Inflammatory macrophage treated with lipopolysaccharide for 4 hours (primary cell): ENCODE data around the gene SOST.
A peak's percentile ranks its signal among the peaks of the same experiment; 100 is the strongest.

ENCODE experiments used
- DNase-seq: peaks from one replicate; pipeline ENCODE4 v3.0.0-alpha.2; 2020

SOST gene

DNA sequence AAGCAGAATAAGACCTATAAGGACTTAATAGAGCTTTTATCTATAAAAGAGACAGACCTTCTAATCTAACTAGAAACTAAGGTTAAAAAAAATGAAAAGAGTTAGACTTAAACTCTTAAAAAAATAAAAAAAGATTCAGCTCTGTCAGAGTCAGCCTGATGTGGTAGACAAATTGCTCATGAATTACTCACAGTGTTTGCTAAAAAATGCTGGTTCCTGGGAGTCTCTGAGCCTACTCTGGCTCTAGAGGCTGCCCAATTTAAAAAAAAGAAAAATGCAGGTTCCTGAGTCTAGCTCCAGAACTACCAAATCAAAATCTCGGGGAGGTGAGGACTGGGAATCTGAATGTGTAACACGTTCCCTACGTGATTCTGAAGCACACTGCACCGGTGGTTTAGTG lies 18.1 kb downstream of the SOST start:
- DNase-seq = no peak

DNA sequence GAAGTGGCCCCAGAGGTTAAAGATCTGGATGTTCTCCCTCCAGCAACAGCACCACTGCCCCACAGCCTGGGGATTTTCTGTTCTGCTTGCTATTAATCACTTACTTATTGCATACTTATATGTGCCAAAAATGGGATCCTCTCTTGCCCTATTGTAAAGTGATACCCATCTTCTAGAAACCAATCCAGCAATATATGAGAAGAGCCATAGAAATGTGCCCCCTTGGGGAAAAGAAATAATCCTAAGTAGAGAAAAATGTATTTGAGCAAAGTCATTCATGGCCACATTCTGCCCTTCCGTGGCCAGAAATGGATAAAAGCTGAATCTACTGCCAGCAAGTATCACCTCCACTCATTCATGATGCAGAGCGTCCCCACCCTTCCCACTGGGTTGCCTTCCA lies 20.9 kb downstream of the SOST start:
- no peak for DNase-seq

GRCh38 chr17:43736389-43736788 lies 22.2 kb downstream of the SOST start:
- no peak for DNase-seq

- no peak for DNase-seq
These were observed 24.2 kb downstream of the SOST start for GRCh38 chr17:43734376-43734775.

DNA sequence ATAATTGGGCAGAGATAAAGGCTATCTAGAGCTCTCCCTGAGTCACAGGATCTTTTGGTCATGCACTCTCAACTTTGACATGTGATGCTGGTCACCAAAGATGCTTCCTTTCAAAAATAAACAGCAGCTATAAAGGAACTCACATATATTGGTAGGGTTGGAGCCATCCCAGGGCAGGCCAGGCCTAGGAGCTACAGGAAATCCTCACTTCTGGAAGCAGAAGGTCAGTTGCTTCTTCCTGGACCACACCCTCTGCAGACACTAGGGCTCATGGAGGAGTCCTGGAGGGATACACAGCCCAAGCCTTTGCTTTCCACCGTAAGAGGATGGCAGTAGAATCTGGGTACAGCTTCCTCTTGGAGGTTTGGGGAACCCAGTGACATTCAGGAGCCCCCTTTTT lies 24.6 kb downstream of the SOST start:
- DNase-seq = no peak

DNA sequence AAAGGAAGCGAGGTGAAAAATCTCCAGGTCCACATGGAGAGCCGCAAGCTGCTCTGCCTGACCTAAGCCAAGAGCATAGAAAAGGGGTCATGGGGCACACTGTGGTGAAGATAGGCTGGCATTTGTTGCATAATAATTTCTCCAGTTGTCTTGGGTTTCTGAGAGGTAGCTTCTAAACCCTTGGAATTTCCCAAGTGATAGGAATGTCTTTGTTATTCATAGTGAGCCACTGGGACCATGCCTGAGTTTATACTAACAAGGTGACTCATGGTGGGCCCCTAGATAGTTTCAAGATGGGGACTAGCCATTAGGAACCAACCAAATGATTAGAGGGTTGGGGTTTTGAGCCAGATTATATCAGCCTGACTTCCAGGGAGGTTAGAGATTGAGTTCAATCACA lies 25.6 kb downstream of the SOST start:
- DNase-seq = no peak

GRCh38 chr17:43728081-43728480 lies 30.5 kb downstream of the SOST start:
- DNase-seq = no peak

GRCh38 chr17:43723697-43724359 lies 34.8 kb downstream of the SOST start:
- DNase-seq = no peak

- no peak for DNase-seq
These were observed 35.5 kb downstream of the SOST start for GRCh38 chr17:43722870-43723665.

- no peak for DNase-seq
These were observed 36.3 kb downstream of the SOST start for GRCh38 chr17:43722269-43722619.

- peak; percentile 47 for DNase-seq
These were observed 36.9 kb downstream of the SOST start for GRCh38 chr17:43721537-43722268.

DNA sequence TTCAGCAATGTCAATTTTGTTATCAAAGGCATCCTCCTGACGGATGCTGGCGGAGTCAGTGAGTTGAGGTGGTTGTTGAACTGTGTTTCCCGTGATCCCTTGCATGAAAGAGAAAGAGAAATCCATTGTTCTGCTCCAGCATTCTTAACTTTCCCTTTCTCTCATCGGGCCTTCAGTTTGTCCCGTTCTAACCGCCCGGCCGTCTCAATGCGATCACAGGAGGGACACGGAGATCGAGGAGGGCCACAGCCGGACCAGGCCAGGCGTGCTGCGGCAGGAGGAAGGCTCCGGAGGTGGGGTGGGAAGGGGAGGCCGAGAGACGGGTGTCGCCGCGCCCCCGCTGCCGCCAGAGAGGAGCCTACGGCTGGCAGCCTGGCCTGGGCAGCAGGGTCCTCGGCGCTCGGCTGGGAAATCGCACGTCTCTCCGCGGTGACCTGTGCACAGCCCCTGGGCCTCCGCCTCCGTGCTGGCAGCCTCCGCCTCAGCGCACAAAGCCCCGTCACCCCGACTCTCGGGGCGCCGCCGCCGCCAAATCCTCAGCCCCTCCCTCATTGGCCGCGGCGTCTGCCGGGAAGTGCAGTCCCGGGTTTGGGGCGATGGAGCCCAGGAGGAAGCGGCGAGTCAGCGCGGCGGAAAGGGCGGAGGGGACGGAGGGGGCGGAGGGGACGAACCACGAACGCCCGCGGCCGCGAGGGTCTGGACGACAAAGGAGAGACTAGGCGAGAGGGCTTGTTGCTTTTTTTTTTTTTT lies 38.1 kb downstream of the SOST start:
- peak; percentile 68 for DNase-seq

DNA sequence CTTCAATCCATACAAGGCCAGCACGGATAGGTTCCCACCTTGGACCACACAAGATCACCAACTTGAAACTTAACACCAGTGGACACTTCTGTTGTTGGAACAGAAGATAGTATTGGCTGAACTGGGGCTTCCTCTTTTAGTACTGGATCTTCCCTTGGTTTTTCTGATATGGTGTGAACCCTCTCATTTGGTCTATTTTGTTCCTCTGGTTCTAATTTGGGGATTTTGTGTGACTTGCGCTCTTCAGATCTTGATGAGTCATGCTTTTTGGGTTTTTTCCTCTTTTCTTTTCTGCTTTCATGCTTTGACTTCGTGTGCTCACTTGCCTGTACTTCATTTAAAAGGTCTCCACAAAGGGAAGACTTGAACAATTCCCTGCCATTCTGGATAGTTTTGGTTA lies 39.0 kb downstream of the SOST start:
- DNase-seq = peak; percentile 85

- DNase-seq = no peak
These were observed 40.0 kb downstream of the SOST start for GRCh38 chr17:43718544-43718943.

- no peak for DNase-seq
These were observed 40.7 kb downstream of the SOST start for GRCh38 chr17:43717913-43718312.

- peak; percentile 19 for DNase-seq
These were observed 44.0 kb downstream of the SOST start for GRCh38 chr17:43714465-43715149.

DNA sequence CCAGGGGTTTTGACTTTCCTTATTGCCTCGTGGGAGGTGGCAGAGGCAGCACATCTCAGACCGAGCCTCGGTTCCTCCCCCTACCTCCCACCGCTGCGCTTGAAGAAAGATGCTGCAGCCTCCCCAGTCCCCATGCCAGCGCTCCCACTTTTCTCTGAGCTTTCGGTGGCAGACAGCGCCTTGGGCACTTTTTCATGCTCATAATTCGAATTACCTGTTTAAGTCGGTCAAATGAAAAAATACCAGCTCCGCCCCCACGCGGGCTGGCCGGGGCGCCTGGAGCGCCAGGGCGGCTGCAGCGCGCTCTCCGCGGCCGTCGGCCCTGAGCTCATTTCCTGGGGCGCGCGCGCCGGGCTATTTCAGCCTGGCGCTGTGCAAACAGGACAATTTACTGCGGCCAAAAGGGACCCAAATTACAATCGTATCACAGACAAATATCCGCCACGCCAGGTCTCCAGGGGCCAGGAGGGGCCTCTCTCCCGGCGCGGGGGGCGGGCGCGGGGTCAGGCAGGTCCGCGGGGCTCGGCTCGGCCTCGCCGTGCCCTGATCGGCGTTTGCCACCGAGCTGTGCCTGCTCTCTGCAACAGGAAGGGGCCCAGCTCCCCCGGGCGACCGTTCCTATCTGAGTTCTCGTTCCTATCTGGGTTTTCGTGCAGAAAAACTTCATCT lies 45.0 kb downstream of the SOST start:
- DNase-seq = peak; percentile 15

DNA sequence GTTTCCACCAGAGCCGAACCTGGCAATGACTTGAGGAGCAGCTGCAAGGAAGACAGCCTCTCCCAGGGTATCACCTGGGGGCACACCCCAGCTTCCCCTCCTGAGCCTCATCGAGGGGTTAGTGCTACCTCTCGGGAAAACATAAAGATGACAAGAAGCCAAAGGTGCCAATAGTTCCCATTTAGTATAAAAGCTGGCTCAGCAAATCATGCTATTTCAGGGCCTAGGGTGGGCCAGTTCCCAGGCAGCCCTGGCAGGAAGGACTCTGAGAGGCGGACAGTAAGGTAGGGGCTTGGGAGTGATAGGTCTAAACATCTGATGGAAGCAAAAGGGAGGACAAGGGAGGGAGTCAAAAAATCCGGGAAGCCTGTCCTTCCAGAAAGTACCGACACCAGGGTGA lies 46.2 kb downstream of the SOST start:
- no peak for DNase-seq

DNA sequence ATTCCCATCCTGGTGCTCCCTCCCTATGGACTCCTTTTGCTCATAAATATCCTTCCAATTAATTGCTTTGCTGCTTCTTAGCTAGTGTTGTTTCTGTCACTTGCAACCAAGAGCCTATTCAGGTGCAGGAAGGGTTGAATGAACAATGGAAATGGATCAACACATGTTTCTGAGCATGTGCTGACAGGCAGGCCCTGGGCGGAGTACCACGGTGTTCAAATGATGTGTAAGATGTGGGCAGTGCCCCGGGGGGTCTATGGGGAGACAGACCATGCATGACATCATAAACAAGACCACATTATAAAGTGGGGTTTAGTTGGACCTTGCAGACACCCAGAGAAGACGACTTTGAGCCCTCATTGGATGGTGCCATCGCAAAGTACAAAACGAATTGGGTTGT lies 48.5 kb downstream of the SOST start:
- no peak for DNase-seq

- DNase-seq = no peak
These were observed 49.4 kb downstream of the SOST start for GRCh38 chr17:43709210-43709609.

GRCh38 chr17:43707184-43707583 lies 51.4 kb downstream of the SOST start:
- no peak for DNase-seq

DNA sequence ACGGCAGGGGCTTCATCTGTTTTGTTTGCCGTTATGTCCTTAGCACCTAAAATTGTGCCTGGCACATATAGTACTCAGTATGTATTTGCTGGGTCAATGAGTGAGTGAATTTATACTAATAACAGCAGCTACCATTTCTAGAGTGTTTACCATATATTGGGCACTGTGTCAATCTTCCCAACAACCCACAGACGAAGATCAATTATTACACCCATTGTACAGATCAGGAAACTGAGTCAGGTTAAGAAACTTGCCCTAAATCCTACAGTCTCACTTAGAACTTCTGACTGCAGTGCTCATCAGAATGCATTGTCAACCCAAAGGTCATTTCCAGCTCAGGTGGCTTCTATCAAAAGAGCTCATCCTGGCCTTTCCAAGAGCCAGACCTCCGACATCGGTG lies 52.4 kb downstream of the SOST start:
- no peak for DNase-seq
